Measurements from ENCODE around the gene NOX5. TPM values are rescaled to one million over a fixed set of nuclear protein-coding genes. Genes with fewer than 3 reads are reported as not detected.

The NOX5 gene
- total RNA-seq, 1 experiment from 2014 or later = 0.91 TPM

DNA sequence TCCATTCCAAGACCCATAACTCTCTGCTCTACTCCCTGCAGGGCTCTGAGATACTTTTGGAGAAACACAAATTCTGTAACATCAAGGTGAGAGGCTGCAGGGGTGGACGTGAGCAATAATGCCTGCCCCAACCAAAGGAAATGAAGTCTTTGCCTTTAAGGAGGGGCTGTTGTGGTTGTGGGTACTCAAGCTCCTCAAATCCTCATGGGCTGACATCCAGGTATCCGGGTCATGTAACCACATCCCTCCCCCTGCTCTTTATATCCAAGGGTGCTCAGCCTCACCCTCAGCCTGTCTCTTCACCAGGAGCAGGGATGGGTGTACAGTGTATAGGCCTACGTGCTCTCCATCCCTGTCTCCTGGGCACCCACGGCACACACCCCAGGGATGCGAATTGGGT is 32.3 kb downstream of the NOX5 start:
- H3K9me2 ChIP-seq (ENCODE audit: insufficient read depth) = no peaks in the 10 kb centered on the region
- no peak for DNase-seq (ENCODE audit: low read depth, low spot score)
- ChIA-PET RAD21 (ENCODE audit: low non-redundant PET in 1 of 2, low total read pairs in 2 of 2, uncharacterized antibody in 2 of 2, unreplicated experiment in 2 of 2) (no interaction called here), CTCF (interaction anchor here (1.3 to 2.5 kb wide), 3 partner anchors 12 to 15 kb away, joined by 4 to 12 read pairs (median 11); no protein-coding TSS in a partner anchor), POLR2A (interaction anchor here (2.1 kb wide), 1 partner anchor 13 kb away, joined by 4 read pairs; no protein-coding TSS in a partner anchor)
- H3K36me3 ChIP-seq (ENCODE audit: control insufficient read depth in 1 of 2, insufficient read depth in 2 of 2, low read length in 2 of 2) = no peaks in the 10 kb centered on the region
- H2AFZ ChIP-seq (ENCODE audit: low read depth, low read length, poor library complexity, severe bottlenecking) = no peak overlapping the region
- no peaks in the 10 kb centered on the region for H3K79me2 ChIP-seq (ENCODE audit: insufficient read depth, low read length)
- no peak overlapping the region for H3K4me3 ChIP-seq (replicated peaks in 1 of 2; ENCODE audit: low read depth in 1 of 2, low read length in 2 of 2)
- H3K4me2 ChIP-seq (ENCODE audit: low read length) = no peak overlapping the region
- TF ChIP-seq SIN3A (IDR thresholded peaks at IDR 0.05; ENCODE audit: low read depth) (no peak), SRF (IDR thresholded peaks at IDR 0.05; ENCODE audit: low read depth) (no peak), EGR1 (IDR thresholded peaks at IDR 0.05; ENCODE audit: low read depth) (no peak), MAX (IDR thresholded peaks at IDR 0.05) (no peak), ATF3 (IDR thresholded peaks at IDR 0.05) (no peak), FOSL1 (IDR thresholded peaks at IDR 0.05; ENCODE audit: low read depth) (no peak), CBX3 (IDR thresholded peaks at IDR 0.05; ENCODE audit: low read depth) (no peak), YY1 (IDR thresholded peaks at IDR 0.05; ENCODE audit: extremely low read depth, insufficient replicate concordance, low read depth, low read length) (no peak), JUND (IDR thresholded peaks at IDR 0.05) (no peak), CEBPB (IDR thresholded peaks at IDR 0.05; ENCODE audit: low read depth) (no peak), POLR2A (IDR thresholded peaks at IDR 0.05; ENCODE audit: borderline replicate concordance, extremely low read depth, insufficient read depth, insufficient read length) (no peak), ELF1 (IDR thresholded peaks at IDR 0.05; ENCODE audit: borderline replicate concordance, low read depth) (no peak), TCF7L2 (IDR thresholded peaks at IDR 0.05; ENCODE audit: borderline replicate concordance, extremely low read depth, insufficient read depth, insufficient read length) (no peak), SP1 (IDR thresholded peaks at IDR 0.05; ENCODE audit: low read depth) (no peak), EZH2 (IDR thresholded peaks at IDR 0.05) (no peak)
- H3K27me3 ChIP-seq (ENCODE audit: insufficient read depth, low read length) = no peaks in the 10 kb centered on the region
- ATAC-seq = no peak
- no TSS peak for BruUV-seq (replicated peaks)
- peaks cover 13 to 34% of the 10 kb centered on the region in 2 experiments; a peak in 3 of 4 replicates for H3K4me1 ChIP-seq (ENCODE audit: control insufficient read depth in 1 of 2, insufficient read depth in 2 of 2, low read length in 2 of 2)
- H3K27ac ChIP-seq (ENCODE audit: low read depth, low read length) = no peak overlapping the region
- H3K9me3 ChIP-seq (ENCODE audit: control insufficient read depth in 1 of 2, insufficient read depth in 1 of 2, low read depth in 1 of 2, low read length in 2 of 2) = no peaks in the 10 kb centered on the region
- no peaks in the 10 kb centered on the region for H4K20me1 ChIP-seq (ENCODE audit: insufficient read depth)
- intact Hi-C loops (cut with micrococcal nuclease) = no loop called here
- no peak overlapping the region for H3K9ac ChIP-seq (ENCODE audit: low read length)
